ENCODE data around the gene GPC6. TPM values are rescaled to one million over a fixed set of nuclear protein-coding genes. Genes with fewer than 3 reads are reported as not detected.

GPC6 gene
- total RNA-seq, 1 donor from 2014 or later: not detected

- no peak overlapping the region for H3K4me3 Mint-ChIP-seq
Observed at GRCh38 chr13:94050686-94051085, 824.1 kb downstream of the GPC6 start.

GRCh38 chr13:94053986-94054593, 827.5 kb downstream of the GPC6 start:
- intact Hi-C loops (cut with micrococcal nuclease): no loop called here
- no peak for TF ChIP-seq CTCF (IDR thresholded peaks at IDR 0.05)
- Mint-ChIP-seq H3K4me3 (no peak overlapping the region), H3K4me1 (no peaks in the 10 kb centered on the region), H3K36me3 (ENCODE audit: low read depth) (no peaks in the 10 kb centered on the region), H3K27me3 (no peaks in the 10 kb centered on the region), H3K9me3 (no peaks in the 10 kb centered on the region), H3K27ac (no peak overlapping the region)
- ChIA-PET POLR2A (no interaction called here), CTCF (no interaction called here)
- DNase-seq: no peak
- no peak for ATAC-seq (ENCODE audit: low read depth)

More at GRCh38 chr13:94050686-94051085, 824.1 kb downstream of the GPC6 start:
- Mint-ChIP-seq H3K27me3 (no peaks in the 10 kb centered on the region), H3K9me3 (no peaks in the 10 kb centered on the region), H3K36me3 (ENCODE audit: low read depth) (no peaks in the 10 kb centered on the region), H3K27ac (no peak overlapping the region), H3K4me1 (no peaks in the 10 kb centered on the region)
- ATAC-seq (ENCODE audit: low read depth) (no peak), DNase-seq (no peak)
- no peak for TF ChIP-seq CTCF (IDR thresholded peaks at IDR 0.05)
- intact Hi-C loops (cut with micrococcal nuclease): no loop called here
- CTCF ChIA-PET: no interaction called here
- POLR2A ChIA-PET: no interaction called here

DNA sequence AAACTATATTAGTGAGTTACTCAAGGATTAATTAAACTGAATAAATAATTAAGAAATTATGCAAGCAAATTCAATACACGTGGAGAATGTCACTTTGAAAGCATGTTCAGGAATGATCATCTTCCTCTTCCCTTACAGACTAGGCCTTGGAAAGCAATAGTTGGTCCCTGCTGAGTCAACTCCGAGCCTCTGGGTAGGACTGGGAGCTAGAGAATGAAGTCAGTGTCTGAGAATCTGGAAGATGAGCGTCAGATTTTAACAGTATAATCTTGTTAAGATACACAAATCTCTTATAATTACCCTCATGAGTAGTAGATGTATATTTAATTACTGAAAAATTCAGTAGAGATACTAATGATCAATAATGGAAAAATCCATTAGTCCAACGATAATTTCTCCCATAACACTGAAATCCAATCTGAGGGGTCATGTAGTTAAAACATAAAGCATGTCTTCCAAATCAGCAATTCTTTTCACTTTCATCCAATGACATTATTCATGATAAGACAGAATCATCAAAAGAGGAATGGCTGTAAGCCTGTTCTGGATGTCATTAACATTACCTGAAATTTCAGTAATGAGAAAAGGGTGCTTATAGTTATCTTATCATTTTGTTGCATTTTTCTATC, 829.9 kb downstream of the GPC6 start:
- ChIA-PET CTCF (no interaction called here), POLR2A (no interaction called here)
- Mint-ChIP-seq H3K27me3 (no peaks in the 10 kb centered on the region), H3K9me3 (no peaks in the 10 kb centered on the region), H3K4me3 (no peak overlapping the region), H3K27ac (no peak overlapping the region), H3K4me1 (no peaks in the 10 kb centered on the region), H3K36me3 (ENCODE audit: low read depth) (no peaks in the 10 kb centered on the region)
- intact Hi-C loops (cut with micrococcal nuclease): no loop called here
- DNase-seq (no peak), ATAC-seq (ENCODE audit: low read depth) (no peak)
- no peak for TF ChIP-seq CTCF (IDR thresholded peaks at IDR 0.05)

DNA sequence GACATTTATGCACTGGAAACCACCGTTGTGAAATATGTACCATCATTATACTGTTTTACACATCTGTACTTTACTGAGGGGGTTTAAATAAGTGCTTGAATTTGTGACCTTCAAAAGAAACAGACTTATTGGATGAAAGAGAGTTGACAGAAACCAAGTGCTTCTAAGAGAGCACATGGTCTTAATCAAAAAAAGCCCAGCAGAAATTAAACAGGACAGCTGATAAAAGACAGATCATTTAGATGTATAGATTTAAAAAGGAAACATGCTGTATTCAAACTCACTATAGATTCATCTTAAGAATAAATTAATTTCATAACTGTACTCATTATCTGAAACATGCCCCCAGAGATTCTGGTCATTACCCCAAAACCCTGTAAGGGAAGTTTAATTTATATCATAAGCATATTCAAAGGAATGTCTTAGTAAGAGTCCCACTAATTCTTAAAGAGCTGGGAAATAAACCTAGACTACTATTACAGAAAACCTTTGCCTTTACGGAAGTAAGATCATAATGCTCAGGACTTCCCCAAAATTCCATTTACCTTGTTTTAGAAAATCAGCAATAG, 831.1 kb downstream of the GPC6 start:
- ChIA-PET CTCF (no interaction called here), POLR2A (no interaction called here)
- H3K27me3 Mint-ChIP-seq: no peaks in the 10 kb centered on the region
- H3K4me3 Mint-ChIP-seq: no peak overlapping the region
- DNase-seq (no peak), ATAC-seq (ENCODE audit: low read depth) (no peak)
- intact Hi-C loops (cut with micrococcal nuclease): no loop called here
- no peaks in the 10 kb centered on the region for H3K9me3 Mint-ChIP-seq
- H3K36me3 Mint-ChIP-seq (ENCODE audit: low read depth): no peaks in the 10 kb centered on the region
- TF ChIP-seq CTCF (IDR thresholded peaks at IDR 0.05): no peak
- H3K27ac Mint-ChIP-seq: no peak overlapping the region
- no peaks in the 10 kb centered on the region for H3K4me1 Mint-ChIP-seq

- no peak for TF ChIP-seq CTCF (IDR thresholded peaks at IDR 0.05)
- Mint-ChIP-seq H3K36me3 (ENCODE audit: low read depth) (no peaks in the 10 kb centered on the region), H3K4me1 (no peaks in the 10 kb centered on the region), H3K9me3 (no peaks in the 10 kb centered on the region), H3K4me3 (no peak overlapping the region), H3K27ac (no peak overlapping the region), H3K27me3 (no peaks in the 10 kb centered on the region)
- ATAC-seq (ENCODE audit: low read depth) (no peak), DNase-seq (no peak)
- intact Hi-C loops (cut with micrococcal nuclease): no loop called here
- ChIA-PET POLR2A (no interaction called here), CTCF (no interaction called here)
Observed at GRCh38 chr13:94058821-94059360, 832.3 kb downstream of the GPC6 start.
